Spleen (tissue), 11 donors: ENCODE data around the gene NRXN3. TPM values are rescaled to one million over a fixed set of nuclear protein-coding genes. Genes with fewer than 3 reads are reported as not detected.

ENCODE experiments used
- DNase-seq: peaks from one replicate; pipeline ENCODE4 v3.0.0-alpha.2; 2020
- H3K27ac ChIP-seq, 8 donors: fragments of 200-600 bp; sonication (generic) in 7 of 8; 1 replicate in 4 of 8; 2 replicates in 4 of 8; pipeline versions ENCODE4 v1.5.0 to v1.8.0; 2016 to 2021; ENCODE audit warnings: inconsistent platforms in 4 of 8, mild to moderate bottlenecking in 4 of 8, moderate library complexity in 1 of 8
- H3K27me3 ChIP-seq, 7 donors: fragments of 200-600 bp; sonication (generic) in 6 of 7; replicated peaks in 1 of 7; 1 replicate in 4 of 7; 2 replicates in 3 of 7; pipeline versions ENCODE4 v1.5.0 to v1.8.0; 2016 to 2021; ENCODE audit warnings: inconsistent platforms in 3 of 7, mild to moderate bottlenecking in 1 of 7
- H3K36me3 ChIP-seq, 6 donors: fragments of 200-600 bp; sonication (generic) in 5 of 6; 1 replicate in 4 of 6; 2 replicates in 2 of 6; pipeline versions ENCODE4 v1.5.0 to v1.8.0; 2016 to 2021; ENCODE audit warnings: inconsistent platforms in 2 of 6
- H3K4me1 ChIP-seq, 6 donors: fragments of 200-600 bp; sonication (generic) in 5 of 6; 1 replicate in 3 of 6; 2 replicates in 3 of 6; pipeline versions ENCODE4 v1.5.0 to v1.8.0; 2016 to 2021; ENCODE audit warnings: inconsistent platforms in 3 of 6
- H3K4me3 ChIP-seq, 8 donors: fragments of 200-600 bp; sonication (generic) in 7 of 8; 1 replicate in 4 of 8; 2 replicates in 4 of 8; pipeline versions ENCODE4 v1.5.0 to v1.8.0; 2016 to 2021; ENCODE audit warnings: inconsistent platforms in 4 of 8, mild to moderate bottlenecking in 4 of 8, moderate library complexity in 2 of 8
- H3K9me3 ChIP-seq, 8 donors: fragments of 200-600 bp; sonication (generic) in 7 of 8; 1 replicate in 4 of 8; 2 replicates in 4 of 8; pipeline versions ENCODE4 v1.5.0 to v1.8.0; 2016 to 2021; ENCODE audit warnings: inconsistent platforms in 4 of 8
- POLR2A ChIP-seq, 3 donors: fragments of 450-650 bp; IDR thresholded peaks; one replicate each; pipeline ENCODE4 v1.5.1; 2017; ENCODE audit warnings: antibody characterized with exemption in 3 of 3, mild to moderate bottlenecking in 1 of 3
- POLR2AphosphoS5 ChIP-seq, 3 donors: sonication (generic); formaldehyde crosslinking; IDR thresholded peaks; one replicate each; pipeline ENCODE4 v1.5.1; 2017; ENCODE audit warnings: antibody characterized with exemption in 3 of 3
- WGBS, 5 donors: extraction: QIAGEN DNeasy Blood & Tissue Kit in 3 of 5; methylation state at CpG; one replicate each; pipeline versions ENCODE4 v1.1.5 to v1.1.7; 2013 to 2018; 5-methylcytosine and 5-hydroxymethylcytosine counted together
- intact Hi-C: fragments of 100-400 bp; cut with DNase I; formaldehyde crosslinking; loops from one replicate; pipeline ENCODE4 v1.15.0; 2023; ENCODE audit warnings: low total_unique reads
- polyA plus RNA-seq, 3 donors: library from polyadenylated mRNA; stranded (reverse); fragments of 200-250 nt; gene quantifications; one replicate each; pipeline ENCODE4 v1.2.1, GENCODE V29; 2013
- total RNA-seq, 7 donors: library from RNA; depleted of rRNA in 3 of 7; stranded (reverse); fragments of >200 nt in 3 of 7; fragmentation: NEBNext Ultra II Directional in 4 of 7; extraction: Animal tissue kit (Norgen Biotek cat#: 25700) in 4 of 7; gene quantifications; one replicate each; pipeline versions ENCODE4 v1.1.0 to v1.2.1, GENCODE V29; 2016 to 2021
- TF ChIP-seq, protein P1 (sequence below), 11 experiments: fragments of 200-600 bp in 7 of 11; fragments of 450-650 bp in 4 of 11; sonication (generic) in 4 of 11; IDR thresholded peaks in 8 of 11; conservative IDR thresholded peaks in 3 of 11; 1 replicate in 7 of 11; 2 replicates in 4 of 11; pipeline versions ENCODE4 v1.4.0 to v1.8.0; 2016 to 2021; ENCODE audit warnings: antibody characterized with exemption in 11 of 11, inconsistent platforms in 4 of 11, mild to moderate bottlenecking in 1 of 11
- donor health status: healthy with polysubstance abuse.
- donor health status: DM: no; HTN: no; CAD: no; lungs with moderate emphysema.
- donor health status: DM: no; HTN: no; CAD: no.
- donor health status: Bipolar disorder and iron deficiency.
- donor health status: healthy.
- donor health status: DM: no; HTN: no; CAD: no.
- donor health status: DM: yes; HTN: yes; CAD: no.

Gene NRXN3
- total and polyA plus RNA-seq, 10 donors: 0.21 to 11.5 (median 1.6) TPM

- Histone ChIP-seq H3K36me3 (no peaks in the 10 kb centered on the region), H3K4me1 (no peaks in the 10 kb centered on the region), H3K27me3 (no peaks in the 10 kb centered on the region), H3K9me3 (no peaks in the 10 kb centered on the region), H3K4me3 (no peak overlapping the region), H3K27ac (no peak overlapping the region)
- intact Hi-C loops: no loop called here
- 68 to 83% (median 73%) methylated on average over 5 of the region's 5 CpGs for WGBS, 5 donors
- no peak for DNase-seq
- TF ChIP-seq, protein P1, sequence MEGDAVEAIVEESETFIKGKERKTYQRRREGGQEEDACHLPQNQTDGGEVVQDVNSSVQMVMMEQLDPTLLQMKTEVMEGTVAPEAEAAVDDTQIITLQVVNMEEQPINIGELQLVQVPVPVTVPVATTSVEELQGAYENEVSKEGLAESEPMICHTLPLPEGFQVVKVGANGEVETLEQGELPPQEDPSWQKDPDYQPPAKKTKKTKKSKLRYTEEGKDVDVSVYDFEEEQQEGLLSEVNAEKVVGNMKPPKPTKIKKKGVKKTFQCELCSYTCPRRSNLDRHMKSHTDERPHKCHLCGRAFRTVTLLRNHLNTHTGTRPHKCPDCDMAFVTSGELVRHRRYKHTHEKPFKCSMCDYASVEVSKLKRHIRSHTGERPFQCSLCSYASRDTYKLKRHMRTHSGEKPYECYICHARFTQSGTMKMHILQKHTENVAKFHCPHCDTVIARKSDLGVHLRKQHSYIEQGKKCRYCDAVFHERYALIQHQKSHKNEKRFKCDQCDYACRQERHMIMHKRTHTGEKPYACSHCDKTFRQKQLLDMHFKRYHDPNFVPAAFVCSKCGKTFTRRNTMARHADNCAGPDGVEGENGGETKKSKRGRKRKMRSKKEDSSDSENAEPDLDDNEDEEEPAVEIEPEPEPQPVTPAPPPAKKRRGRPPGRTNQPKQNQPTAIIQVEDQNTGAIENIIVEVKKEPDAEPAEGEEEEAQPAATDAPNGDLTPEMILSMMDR (IDR thresholded peaks at IDR 0.05 in 8 of 11, conservative IDR thresholded peaks at IDR 0.05 in 3 of 11): no peak
- TF ChIP-seq POLR2A (IDR thresholded peaks at IDR 0.05) (no peak), POLR2AphosphoS5 (IDR thresholded peaks at IDR 0.05) (no peak)
Measured at GRCh38 chr14:79680087-79680486, 1509.9 kb downstream of the NRXN3 start.

DNA sequence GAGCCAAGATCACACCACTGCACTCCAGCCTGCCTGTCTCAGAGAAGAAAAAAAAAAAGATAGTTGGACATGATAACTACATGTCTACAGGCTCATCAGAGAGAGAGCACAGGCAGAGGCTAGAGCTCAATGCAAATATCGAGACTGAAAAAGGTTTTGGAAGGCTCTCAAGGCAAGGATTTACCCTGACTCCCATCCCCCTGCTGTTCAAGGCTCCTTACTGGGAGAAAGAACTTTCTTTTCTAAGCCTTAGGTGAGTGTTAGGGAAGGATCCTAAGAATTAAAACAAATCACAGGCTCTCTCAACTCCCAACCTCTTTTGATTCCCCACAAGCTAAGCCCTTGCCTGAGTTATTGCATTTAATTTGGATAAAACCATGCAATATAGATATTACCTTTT is 1516.0 kb downstream of the NRXN3 start:
- no peaks in the 10 kb centered on the region for H3K9me3 ChIP-seq
- TF ChIP-seq POLR2AphosphoS5 (IDR thresholded peaks at IDR 0.05): no peak
- TF ChIP-seq, protein P1 (IDR thresholded peaks at IDR 0.05 in 8 of 11, conservative IDR thresholded peaks at IDR 0.05 in 3 of 11): no peak
- TF ChIP-seq POLR2A (IDR thresholded peaks at IDR 0.05): no peak
- H3K27ac ChIP-seq: no peak overlapping the region
- no peaks in the 10 kb centered on the region for H3K27me3 ChIP-seq
- H3K4me1 ChIP-seq: no peaks in the 10 kb centered on the region
- intact Hi-C loops: no loop called here
- no peak for DNase-seq
- H3K4me3 ChIP-seq: no peak overlapping the region
- no peaks in the 10 kb centered on the region for H3K36me3 ChIP-seq
- 58 to 89% (median 64%) methylated on average over 1 of the region's 1 CpG for WGBS, 5 donors

GRCh38 chr14:79690960-79691359 is 1520.8 kb downstream of the NRXN3 start:
- TF ChIP-seq, protein P1 (IDR thresholded peaks at IDR 0.05 in 8 of 11, conservative IDR thresholded peaks at IDR 0.05 in 3 of 11): no peak
- TF ChIP-seq POLR2AphosphoS5 (IDR thresholded peaks at IDR 0.05): no peak
- no peak for TF ChIP-seq POLR2A (IDR thresholded peaks at IDR 0.05)
- intact Hi-C loops: no loop called here
- H3K27ac ChIP-seq: no peak overlapping the region
- DNase-seq: no peak
- no peak overlapping the region for H3K4me3 ChIP-seq
- no peaks in the 10 kb centered on the region for H3K4me1 ChIP-seq
- no peaks in the 10 kb centered on the region for H3K9me3 ChIP-seq
- no peaks in the 10 kb centered on the region for H3K27me3 ChIP-seq
- WGBS, 5 donors: 70 to 89% (median 79%) methylated on average over 1 of the region's 1 CpG
- H3K36me3 ChIP-seq: no peaks in the 10 kb centered on the region

- Histone ChIP-seq H3K27ac (no peak overlapping the region), H3K27me3 (no peaks in the 10 kb centered on the region), H3K9me3 (no peaks in the 10 kb centered on the region), H3K4me1 (no peaks in the 10 kb centered on the region), H3K36me3 (no peaks in the 10 kb centered on the region), H3K4me3 (no peak overlapping the region)
- DNase-seq: no peak
- TF ChIP-seq, protein P1 (IDR thresholded peaks at IDR 0.05 in 8 of 11, conservative IDR thresholded peaks at IDR 0.05 in 3 of 11): no peak
- no peak for TF ChIP-seq POLR2A (IDR thresholded peaks at IDR 0.05)
- TF ChIP-seq POLR2AphosphoS5 (IDR thresholded peaks at IDR 0.05): no peak
- WGBS, 5 donors: 20 to 41% (median 27%) methylated on average over 1 of the region's 1 CpG
- intact Hi-C loops: no loop called here
Measured at GRCh38 chr14:79693935-79694334, 1523.8 kb downstream of the NRXN3 start.
